CD4-positive, alpha-beta T cell treated with Interleukin-17A for 1 hour (primary cell): ENCODE results near the gene MYT1.

Experiments
- DNase-seq: peaks from one replicate; pipeline ENCODE4 v3.0.0-alpha.2; 2020

The MYT1 gene

GRCh38 chr20:64253443-64253842, 89.2 kb downstream of the MYT1 start:
- DNase-seq = no peak

GRCh38 chr20:64254156-64254555, 89.9 kb downstream of the MYT1 start:
- no peak for DNase-seq

- no peak for DNase-seq
Observed at GRCh38 chr20:64254571-64255360, 90.5 kb downstream of the MYT1 start.

- peak; percentile 87 for DNase-seq
Observed at GRCh38 chr20:64255361-64256281, 91.4 kb downstream of the MYT1 start, which contains the start of gene PCMTD2. PCMTD2 (plus strand) TSS chr20:64255748; CDS start chr20:64259966, 4,218 bp downstream.

GRCh38 chr20:64256282-64256935, 92.2 kb downstream of the MYT1 start:
- peak; percentile 4 for DNase-seq

- no peak for DNase-seq
Observed at GRCh38 chr20:64257107-64257757, 93.0 kb downstream of the MYT1 start.

GRCh38 chr20:64258071-64258823, 94.0 kb downstream of the MYT1 start:
- DNase-seq = no peak

GRCh38 chr20:64260239-64260638, 96.0 kb downstream of the MYT1 start:
- DNase-seq = no peak

- no peak for DNase-seq
Observed at GRCh38 chr20:64261138-64261537, 96.9 kb downstream of the MYT1 start.

GRCh38 chr20:64264091-64264490, 99.8 kb downstream of the MYT1 start:
- DNase-seq = no peak

- no peak for DNase-seq
Observed at GRCh38 chr20:64265201-64265600, 100.9 kb downstream of the MYT1 start.

GRCh38 chr20:64266988-64267387, 102.7 kb downstream of the MYT1 start:
- DNase-seq = no peak

GRCh38 chr20:64268174-64268573, 103.9 kb downstream of the MYT1 start:
- DNase-seq = no peak

- no peak for DNase-seq
Observed at GRCh38 chr20:64269604-64270411, 105.6 kb downstream of the MYT1 start.

- DNase-seq = no peak
Observed at GRCh38 chr20:64271636-64272035, 107.4 kb downstream of the MYT1 start.

- no peak for DNase-seq
Observed at GRCh38 chr20:64273109-64273508, 108.9 kb downstream of the MYT1 start.

- DNase-seq = no peak
Observed at GRCh38 chr20:64276817-64277216, 112.6 kb downstream of the MYT1 start.

GRCh38 chr20:64277571-64278316, 113.5 kb downstream of the MYT1 start:
- no peak for DNase-seq

GRCh38 chr20:64278317-64278681, 114.0 kb downstream of the MYT1 start:
- DNase-seq = no peak

- no peak for DNase-seq
Observed at GRCh38 chr20:64279826-64280459, 115.7 kb downstream of the MYT1 start.
